Adipocyte (in vitro differentiated cells): Measurements from ENCODE around the gene CLCN3.

Source experiments
- DNase-seq: peaks from one replicate; pipeline ENCODE4 v3.0.0-alpha.2; 2015; ENCODE audit warnings: low read depth
- H3K27me3 ChIP-seq: replicated peaks from 2 replicates; pipeline ENCODE4 v1.7.0; 2013; ENCODE audit warnings: mild to moderate bottlenecking, low read length, moderate library complexity; ENCODE audit not compliant: control insufficient read depth, insufficient read depth
- H3K36me3 ChIP-seq: 2 replicates; pipeline ENCODE4 v1.7.0; 2013; ENCODE audit warnings: low read length, mild to moderate bottlenecking, moderate library complexity; ENCODE audit not compliant: control insufficient read depth, insufficient read depth, severe bottlenecking
- H3K4me1 ChIP-seq: 2 replicates; pipeline ENCODE4 v1.7.0; 2013; ENCODE audit warnings: mild to moderate bottlenecking, low read length, moderate library complexity; ENCODE audit not compliant: control insufficient read depth, insufficient read depth
- H3K4me3 ChIP-seq: 2 replicates; pipeline ENCODE4 v1.7.0; 2013; ENCODE audit warnings: mild to moderate bottlenecking, low read length, moderate library complexity
- H3K9ac ChIP-seq: 2 replicates; pipeline ENCODE4 v1.7.0; 2013; ENCODE audit warnings: mild to moderate bottlenecking, low read length, moderate library complexity
- H3K9me3 ChIP-seq: 2 replicates; pipeline ENCODE4 v1.7.0; 2013; ENCODE audit warnings: mild to moderate bottlenecking, low read length, moderate library complexity; ENCODE audit not compliant: control insufficient read depth

Gene CLCN3

DNA sequence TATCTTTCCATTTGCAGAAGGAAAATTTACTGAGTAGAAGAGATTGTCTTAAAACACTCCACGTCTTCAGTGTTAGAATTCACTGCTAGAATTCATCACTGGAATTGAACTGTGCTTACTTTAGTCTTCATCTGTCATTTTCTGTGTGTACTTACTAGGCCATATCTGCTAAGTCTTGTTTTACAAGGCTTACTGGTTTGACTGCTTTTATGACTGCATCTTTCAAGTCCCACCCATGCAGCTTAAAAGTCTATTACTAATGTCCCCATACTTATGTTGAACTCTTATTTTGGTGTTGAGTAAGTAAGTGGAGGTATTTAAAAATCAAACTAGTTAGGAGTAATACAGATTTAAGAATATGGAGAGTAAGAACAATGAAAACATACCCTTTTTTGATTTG is 14.6 kb downstream of the CLCN3 start:
- Histone ChIP-seq H3K27me3 (no peaks in the 10 kb centered on the region), H3K4me1 (peaks cover 4% of the 10 kb centered on the region), H3K36me3 (peaks cover 12% of the 10 kb centered on the region), H3K9ac (no peak overlapping the region), H3K4me3 (no peak overlapping the region), H3K9me3 (no peaks in the 10 kb centered on the region)
- no peak for DNase-seq

DNA sequence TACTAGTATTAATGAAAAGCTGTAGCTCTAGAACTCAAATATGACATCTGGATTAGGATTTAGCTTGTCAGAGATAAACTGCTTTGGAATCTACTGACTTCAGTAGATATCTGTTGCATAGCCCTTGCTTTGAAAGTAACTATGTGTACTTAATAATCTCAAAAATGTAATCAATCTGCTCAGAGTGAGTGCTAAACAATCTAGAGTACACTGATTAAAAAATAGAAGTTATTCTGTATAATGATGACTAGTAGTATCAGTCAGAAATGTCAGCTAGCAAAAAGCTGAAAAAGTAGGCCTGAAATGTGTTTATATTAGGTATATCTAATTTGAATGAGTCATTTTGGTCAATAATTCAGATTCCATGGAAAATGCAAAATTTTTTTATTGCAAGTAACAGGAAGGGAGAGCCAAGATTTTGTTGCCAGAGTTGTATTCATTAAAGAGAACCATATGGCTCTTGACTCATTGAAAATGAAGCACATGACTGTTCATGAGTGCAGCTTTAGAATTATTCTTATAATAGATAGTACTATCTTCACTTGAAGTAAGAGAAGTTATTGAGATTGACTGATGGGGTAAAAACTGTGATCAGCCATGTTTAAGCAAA is 20.0 kb downstream of the CLCN3 start:
- Histone ChIP-seq H3K36me3 (peaks cover 24% of the 10 kb centered on the region), H3K9me3 (no peaks in the 10 kb centered on the region), H3K4me3 (no peak overlapping the region)

DNA sequence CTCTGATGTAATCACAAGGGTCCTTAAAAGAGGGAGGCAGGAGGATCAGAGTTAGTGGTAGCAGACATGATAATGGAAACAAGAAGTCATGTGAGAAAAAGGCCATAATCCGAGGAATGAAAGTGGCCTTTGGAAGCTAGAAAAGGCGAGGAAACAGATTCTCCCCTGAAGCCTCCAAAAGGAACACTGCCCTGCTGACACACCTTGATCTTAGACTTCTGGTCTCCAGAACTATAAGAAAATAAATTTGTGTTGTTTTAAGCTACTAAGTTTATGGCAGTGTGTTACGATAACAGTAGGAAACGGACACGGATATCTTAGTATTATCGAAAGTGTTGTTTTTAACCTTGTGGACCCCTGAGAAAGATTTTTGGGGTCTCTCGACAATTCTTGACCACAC is 24.4 kb downstream of the CLCN3 start:
- no peaks in the 10 kb centered on the region for H3K27me3 ChIP-seq
- H3K9ac ChIP-seq, result no peak overlapping the region
- H3K4me1 ChIP-seq, result peaks cover 13% of the 10 kb centered on the region
- H3K4me3 ChIP-seq, result no peak overlapping the region
- H3K9me3 ChIP-seq, result no peaks in the 10 kb centered on the region
- DNase-seq, result no peak
- peaks cover 19% of the 10 kb centered on the region for H3K36me3 ChIP-seq

More for the DNA sequence above, 20.0 kb downstream of the CLCN3 start:
- Histone ChIP-seq H3K9ac (peak overlapping the region; percentile 43), H3K27me3 (no peaks in the 10 kb centered on the region), H3K4me1 (peaks cover 7% of the 10 kb centered on the region)
- peak; percentile 85 for DNase-seq

- Histone ChIP-seq H3K4me1 (peaks cover 16% of the 10 kb centered on the region), H3K27me3 (no peaks in the 10 kb centered on the region), H3K9ac (no peak overlapping the region), H3K4me3 (no peak overlapping the region), H3K9me3 (no peaks in the 10 kb centered on the region), H3K36me3 (peaks cover 19% of the 10 kb centered on the region)
- DNase-seq, result no peak
Measured at GRCh38 chr4:169645627-169646026, 25.2 kb downstream of the CLCN3 start.

DNA sequence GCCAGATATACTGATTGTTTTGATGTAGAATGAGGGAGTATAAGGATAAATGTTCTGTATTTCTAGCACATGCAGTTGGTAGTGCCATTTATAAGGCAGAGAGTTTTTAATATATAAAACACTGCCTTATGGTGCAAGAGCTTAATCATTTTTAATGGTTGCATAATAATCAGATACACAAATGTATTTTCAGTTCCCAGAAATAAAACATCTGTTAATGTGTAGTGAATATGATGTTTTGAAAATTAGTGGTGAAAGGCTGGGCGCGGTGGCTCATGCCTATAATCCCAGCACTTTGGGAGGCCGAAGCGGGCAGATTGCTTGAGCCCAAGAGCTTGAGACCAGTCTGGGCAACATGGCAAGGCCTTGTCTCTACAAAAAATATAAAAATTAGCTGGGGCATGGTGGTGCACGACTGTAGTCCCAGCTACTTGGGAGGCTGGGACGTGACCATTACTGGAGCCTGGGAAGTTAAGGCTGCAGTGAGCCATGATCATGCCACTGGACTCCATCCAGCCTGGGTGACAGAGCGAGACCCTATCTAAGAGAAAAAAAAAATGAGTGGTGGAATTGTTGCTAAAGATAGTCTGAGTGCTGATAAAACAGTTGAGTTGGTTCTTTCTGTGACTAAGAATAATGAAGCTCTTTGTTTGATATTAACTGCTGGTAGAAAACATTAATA is 29.3 kb downstream of the CLCN3 start:
- DNase-seq, result no peak
- no peak overlapping the region for H3K4me3 ChIP-seq
- peaks cover 10% of the 10 kb centered on the region for H3K36me3 ChIP-seq
- peaks cover 26% of the 10 kb centered on the region for H3K4me1 ChIP-seq
- H3K27me3 ChIP-seq, result no peaks in the 10 kb centered on the region
- no peaks in the 10 kb centered on the region for H3K9me3 ChIP-seq
- H3K9ac ChIP-seq, result no peak overlapping the region

- H3K4me3 ChIP-seq, result no peak overlapping the region
- DNase-seq, result no peak
- no peaks in the 10 kb centered on the region for H3K9me3 ChIP-seq
- peaks cover 6% of the 10 kb centered on the region for H3K36me3 ChIP-seq
- no peak overlapping the region for H3K9ac ChIP-seq
- peaks cover 27% of the 10 kb centered on the region for H3K4me1 ChIP-seq
- no peaks in the 10 kb centered on the region for H3K27me3 ChIP-seq
Measured at GRCh38 chr4:169650227-169650936, 30.0 kb downstream of the CLCN3 start.

GRCh38 chr4:169652535-169652934 is 32.2 kb downstream of the CLCN3 start:
- no peaks in the 10 kb centered on the region for H3K36me3 ChIP-seq
- no peak for DNase-seq
- no peak overlapping the region for H3K9ac ChIP-seq
- H3K4me3 ChIP-seq, result no peak overlapping the region
- H3K27me3 ChIP-seq, result no peaks in the 10 kb centered on the region
- no peaks in the 10 kb centered on the region for H3K9me3 ChIP-seq
- H3K4me1 ChIP-seq, result peaks cover 27% of the 10 kb centered on the region

GRCh38 chr4:169655401-169655800 is 35.0 kb downstream of the CLCN3 start:
- H3K9ac ChIP-seq, result no peak overlapping the region
- no peaks in the 10 kb centered on the region for H3K36me3 ChIP-seq
- no peak for DNase-seq
- H3K4me1 ChIP-seq, result peaks cover 24% of the 10 kb centered on the region
- no peaks in the 10 kb centered on the region for H3K9me3 ChIP-seq
- no peaks in the 10 kb centered on the region for H3K27me3 ChIP-seq
- H3K4me3 ChIP-seq, result no peak overlapping the region

- no peak overlapping the region for H3K9ac ChIP-seq
- H3K36me3 ChIP-seq, result no peaks in the 10 kb centered on the region
- peaks cover 27% of the 10 kb centered on the region for H3K4me1 ChIP-seq
- no peaks in the 10 kb centered on the region for H3K9me3 ChIP-seq
- DNase-seq, result no peak
- no peaks in the 10 kb centered on the region for H3K27me3 ChIP-seq
- H3K4me3 ChIP-seq, result no peak overlapping the region
Measured at GRCh38 chr4:169657470-169658107, 37.2 kb downstream of the CLCN3 start.

DNA sequence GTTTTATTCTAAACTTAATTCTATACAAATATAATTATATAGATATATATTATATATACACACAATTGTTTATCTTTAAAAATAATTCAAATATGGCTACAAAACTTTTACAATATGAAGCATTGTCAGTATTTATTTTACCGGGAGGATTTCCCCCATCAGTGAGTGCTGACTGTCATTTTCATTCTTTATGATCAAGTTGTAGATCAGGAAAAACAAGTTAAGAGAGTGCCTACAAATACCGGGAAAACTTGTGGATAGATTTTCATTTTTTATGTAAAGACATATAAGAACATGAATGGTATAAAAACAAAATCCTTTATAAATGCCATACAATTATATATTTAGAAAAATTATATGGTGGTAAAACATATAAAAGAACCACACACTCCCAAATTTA is 37.8 kb downstream of the CLCN3 start:
- H3K4me3 ChIP-seq, result no peak overlapping the region
- no peaks in the 10 kb centered on the region for H3K27me3 ChIP-seq
- H3K36me3 ChIP-seq, result no peaks in the 10 kb centered on the region
- no peaks in the 10 kb centered on the region for H3K9me3 ChIP-seq
- no peak overlapping the region for H3K9ac ChIP-seq
- peaks cover 27% of the 10 kb centered on the region for H3K4me1 ChIP-seq
- no peak for DNase-seq
